Breast epithelium (tissue), 3 donors: ENCODE results near the gene LIPK.

Experiments used
- CTCF ChIP-seq, 3 donors: fragments of 450-650 bp; IDR thresholded peaks; one replicate each; pipeline ENCODE4 v1.5.1; 2016 to 2017; ENCODE audit warnings: antibody characterized with exemption in 3 of 3, mild to moderate bottlenecking in 3 of 3, moderate library complexity in 3 of 3
- POLR2A ChIP-seq: fragments of 450-650 bp; IDR thresholded peaks from one replicate; pipeline ENCODE4 v1.6.1; 2016; ENCODE audit warnings: antibody characterized with exemption, mild to moderate bottlenecking, moderate library complexity
- POLR2AphosphoS5 ChIP-seq, 3 donors: sonication (generic); formaldehyde crosslinking; IDR thresholded peaks; one replicate each; pipeline ENCODE4 v1.6.1; 2017; ENCODE audit warnings: antibody characterized with exemption in 3 of 3

- TF ChIP-seq CTCF (IDR thresholded peaks at IDR 0.05) (no peak), POLR2AphosphoS5 (IDR thresholded peaks at IDR 0.05) (no peak), POLR2A (no peak)
These were observed 39.6 kb downstream of the LIPK start for GRCh38 chr10:88745633-88746032.
